Stimulated activated CD4-positive, alpha-beta T cell treated with anti-CD3 and anti-CD28 coated beads, Interleukin-4, amount 100 ng/mL, for 48 hours (primary cell): ENCODE results near the gene PRSS57.
"Not testable (repeated sequence)": the region's sequence is repeated elsewhere in the genome, so short reads cannot be mapped to it uniquely, and the experiment has no call there.

Source experiments
- DNase-seq, 2 donors: peaks; one replicate each; pipeline ENCODE4 v3.0.0-alpha.2; 2020; ENCODE audit warnings: low read depth in 2 of 2

Gene PRSS57

DNA sequence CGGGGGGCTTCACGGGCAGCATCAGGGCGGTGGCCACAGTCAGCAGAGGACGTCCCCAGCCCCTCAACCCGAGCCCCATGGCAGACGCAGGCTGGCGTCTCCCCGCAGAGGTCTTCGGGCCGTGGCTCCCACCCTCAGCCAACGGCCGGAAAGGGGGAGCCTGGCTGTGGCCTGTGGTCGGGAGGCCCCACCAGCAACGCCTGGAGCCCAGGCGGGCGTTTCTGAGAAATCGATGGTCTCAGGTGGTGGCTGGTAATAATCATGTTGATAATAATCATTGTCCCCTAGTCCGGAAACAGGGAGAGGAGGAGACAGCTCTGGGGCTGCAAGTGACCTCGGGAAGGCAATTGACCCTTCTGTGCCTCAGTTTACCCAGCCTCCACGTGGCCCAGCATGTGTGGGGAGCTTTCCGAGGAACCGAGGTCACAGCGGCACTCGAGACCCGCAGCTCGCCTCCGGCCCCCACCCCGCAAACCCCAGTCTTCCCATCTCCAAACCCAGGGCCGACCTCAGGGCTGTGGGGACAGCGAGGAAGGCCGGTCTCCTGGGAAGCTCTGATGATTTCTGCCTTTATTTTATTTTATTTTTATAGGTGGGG, at the start of gene PRSS57:
Gene PRSS57, minus strand, starts transcription at position 101 of the 598 bp plus-strand sequence. Its CDS starts 22 bp downstream, at position 79.
- DNase-seq = no peak

DNA sequence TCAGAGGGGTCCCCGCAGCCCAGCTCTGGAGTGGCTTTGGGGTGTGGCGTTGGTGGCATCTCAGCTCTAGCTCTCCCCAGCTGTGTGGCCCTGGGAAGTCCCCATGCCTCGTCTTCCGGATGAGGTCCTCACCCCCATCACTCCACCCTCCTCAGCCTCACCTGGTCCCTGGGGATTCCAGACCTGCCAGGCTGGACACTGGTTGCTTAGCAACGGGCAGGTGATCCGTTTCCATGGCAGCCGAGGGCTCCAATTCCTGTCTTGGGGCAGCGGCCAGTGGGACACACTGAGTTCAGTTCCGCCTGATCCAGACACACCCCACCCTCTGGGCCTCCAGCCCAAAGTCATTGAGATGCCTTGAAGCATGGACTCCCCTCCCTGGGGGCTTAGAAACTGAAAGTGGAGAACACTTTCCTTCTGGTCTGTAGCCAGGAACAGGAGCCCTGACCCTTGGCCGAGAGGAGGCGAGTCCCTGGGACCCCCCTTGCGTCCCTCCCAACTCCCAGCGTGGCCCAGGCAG, 48.0 kb upstream of the PRSS57 start:
- no peak for DNase-seq

DNA sequence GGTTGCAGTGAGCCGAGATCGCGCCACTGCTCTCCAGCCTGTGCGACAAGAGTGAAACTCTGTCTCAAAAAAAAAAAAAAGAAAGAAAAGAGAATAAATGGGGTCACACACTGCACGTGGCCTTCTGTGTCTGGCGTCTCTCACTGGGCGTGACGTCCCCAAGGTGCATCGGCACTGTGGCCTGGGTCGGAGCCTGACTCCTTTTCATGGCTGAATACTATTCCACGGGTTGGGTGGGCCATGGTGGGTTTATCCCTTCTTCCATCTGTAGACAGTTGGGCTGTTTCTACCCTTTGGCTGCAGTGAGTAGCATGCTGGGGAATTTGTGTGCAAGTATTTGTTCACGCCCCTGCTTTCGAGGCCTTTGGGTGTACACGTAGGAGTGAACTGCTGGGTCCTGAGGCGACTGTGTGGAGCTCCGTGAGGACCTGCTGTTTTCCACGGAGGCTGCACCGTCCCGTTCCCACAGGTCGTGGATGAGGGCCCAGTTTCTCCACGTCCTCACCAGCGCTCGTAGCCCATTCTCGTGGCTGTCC, 47.4 kb upstream of the PRSS57 start:
- DNase-seq = no peak

DNA sequence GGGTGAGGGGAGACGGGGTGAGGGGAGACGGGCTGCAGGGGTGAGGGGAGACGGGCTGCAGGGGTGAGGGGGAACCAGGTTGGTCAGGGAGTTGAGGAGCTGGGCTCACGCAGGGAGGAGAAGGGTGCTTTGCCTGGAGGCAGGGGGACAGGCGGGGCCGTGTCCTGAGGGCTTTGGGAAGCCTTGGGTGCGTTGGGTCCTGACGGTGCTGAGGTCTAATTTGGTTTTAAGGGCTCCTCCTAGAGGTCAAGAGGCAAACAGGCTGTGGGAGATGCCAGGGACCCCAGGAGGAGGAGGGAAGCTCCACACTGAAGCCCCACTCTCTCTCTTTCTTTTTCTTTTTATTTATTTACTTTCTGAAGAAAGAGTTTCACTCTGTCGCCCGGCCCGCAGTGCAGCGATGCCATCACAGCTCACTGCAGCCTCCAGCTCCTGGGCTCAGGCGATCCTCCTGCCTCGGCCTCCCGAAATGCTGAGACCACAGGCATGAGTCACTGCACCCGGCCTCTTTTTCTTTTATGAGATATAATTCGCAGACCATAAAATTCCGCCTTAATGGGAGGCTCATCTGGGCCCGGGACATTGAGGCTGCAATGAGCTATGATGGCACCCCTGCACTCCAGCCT, 46.4 kb upstream of the PRSS57 start:
- DNase-seq = no peak

DNA sequence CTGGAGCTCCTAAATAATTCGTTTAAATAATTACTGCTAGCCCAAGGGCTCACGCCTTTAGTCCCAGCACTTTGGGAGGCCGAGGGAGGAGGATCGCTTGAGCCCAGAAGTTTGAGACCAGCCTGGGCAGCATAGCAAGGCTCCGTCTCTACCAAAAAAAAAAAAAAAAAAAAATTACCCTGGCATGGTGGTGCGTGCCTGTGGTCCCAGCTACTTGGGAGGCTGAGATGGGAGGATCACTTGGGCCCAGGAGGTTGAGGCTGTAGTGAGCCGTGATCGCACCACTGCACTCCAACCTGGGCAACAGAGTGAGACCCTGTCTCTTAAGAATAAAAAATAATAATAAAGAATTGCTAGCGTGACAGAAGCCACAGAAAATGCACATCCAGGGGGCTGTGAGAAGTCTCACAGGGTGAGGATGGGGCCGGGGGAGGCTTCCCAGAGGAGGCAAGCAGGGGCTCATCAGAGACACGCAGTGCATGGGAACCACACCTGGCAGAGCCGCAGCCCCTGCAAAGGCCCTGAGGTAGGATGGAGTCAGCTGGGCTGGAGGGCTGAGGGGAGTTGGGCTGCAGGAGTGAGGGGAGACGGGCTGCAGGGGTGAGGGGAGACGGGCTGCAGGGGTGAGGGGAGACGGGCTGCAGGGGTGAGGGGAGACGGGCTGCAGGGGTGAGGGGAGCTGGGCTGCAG, 45.7 kb upstream of the PRSS57 start:
- not testable (repeated sequence) for DNase-seq

DNA sequence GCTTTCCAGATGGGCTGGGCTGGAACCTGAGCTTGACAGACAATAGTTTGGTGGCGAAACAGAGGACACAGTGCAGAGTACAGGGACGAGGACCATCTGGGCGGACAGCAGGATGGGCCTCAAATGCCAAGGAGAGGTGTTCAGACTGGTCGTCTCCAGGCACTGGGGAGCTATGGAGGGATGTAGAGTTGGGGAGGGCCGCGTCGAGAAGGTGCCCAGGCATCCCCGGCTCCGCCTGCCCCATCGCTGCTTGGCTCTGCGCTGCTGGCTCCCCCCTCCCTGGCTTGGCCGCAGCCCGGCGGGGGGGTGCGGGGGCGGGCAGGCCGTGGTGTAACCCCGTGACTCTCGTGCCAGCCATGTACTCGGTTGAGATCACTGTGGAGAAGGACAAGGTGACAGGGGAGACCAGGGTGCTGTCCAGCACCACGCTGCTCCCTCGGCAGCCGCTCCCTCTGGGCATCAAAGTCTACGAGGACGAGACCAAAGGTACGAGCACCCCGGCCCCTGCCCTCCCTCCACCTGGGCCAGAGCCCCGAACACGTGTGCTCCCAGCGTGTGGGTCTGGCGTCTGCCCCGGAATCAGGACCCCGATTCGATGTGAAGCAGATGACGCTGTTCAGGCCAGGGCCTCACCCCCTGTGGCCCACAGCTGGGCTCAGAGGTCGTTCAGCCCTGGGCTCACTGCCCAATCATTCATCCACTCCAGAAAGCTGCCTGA, 44.9 kb upstream of the PRSS57 start:
- DNase-seq = no peak

DNA sequence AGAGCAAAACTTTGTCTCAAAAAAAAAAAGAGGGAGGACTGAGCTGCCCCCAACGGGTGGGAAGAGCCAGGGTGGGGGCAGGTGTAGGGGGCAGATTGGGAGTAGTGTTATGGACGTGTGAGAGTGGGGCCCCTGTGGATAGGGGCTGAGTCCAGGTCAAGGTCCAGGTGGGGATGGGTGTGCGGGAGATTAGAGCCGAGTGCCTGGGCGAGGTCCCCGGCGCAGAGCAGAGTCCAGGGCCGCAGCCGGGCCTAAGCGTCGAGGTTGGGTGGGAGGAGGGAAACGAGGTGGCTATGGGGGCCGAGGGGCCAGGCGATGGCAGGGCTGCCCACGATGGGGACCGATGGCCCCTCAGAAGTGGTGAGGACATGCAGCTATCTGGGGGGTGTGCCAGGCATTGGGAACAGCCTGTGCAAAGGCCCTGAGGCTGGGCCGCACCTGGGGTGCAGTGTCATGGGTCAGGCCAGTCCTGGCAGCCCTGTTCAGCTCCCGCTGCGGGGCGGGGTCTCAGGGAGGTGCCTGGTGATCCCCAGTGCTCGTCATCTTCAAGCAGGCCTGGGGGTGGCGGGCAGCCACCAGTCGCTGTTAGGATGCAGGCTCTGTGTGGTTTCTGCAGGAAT, 43.4 kb upstream of the PRSS57 start:
- DNase-seq = no peak

DNA sequence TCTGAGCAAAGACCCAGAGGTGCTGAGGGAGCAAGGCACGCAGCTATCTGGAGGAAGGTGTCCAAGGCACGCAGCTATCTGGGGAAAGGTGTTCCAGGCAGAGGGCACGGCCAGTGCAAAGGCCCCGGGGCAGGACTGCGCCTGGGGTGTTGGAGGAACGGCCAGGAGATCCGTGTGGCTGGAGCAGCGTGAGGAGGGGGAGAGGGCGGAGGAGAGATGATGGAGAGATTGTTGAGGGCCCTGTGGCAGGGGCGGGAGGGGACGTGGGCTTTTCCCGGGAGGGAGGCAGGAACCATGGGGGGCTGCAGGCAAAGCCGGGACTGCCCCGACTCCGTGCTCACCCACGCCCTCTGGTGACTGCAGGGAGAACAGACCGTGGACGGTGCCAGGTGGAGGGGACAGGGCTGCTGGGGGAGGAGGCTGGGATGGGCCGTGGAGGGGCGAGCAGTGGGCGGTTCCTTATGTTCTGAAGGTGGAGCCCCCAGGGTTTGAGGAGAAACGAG, 42.4 kb upstream of the PRSS57 start:
- peak; percentile 45 to 58 for DNase-seq

DNA sequence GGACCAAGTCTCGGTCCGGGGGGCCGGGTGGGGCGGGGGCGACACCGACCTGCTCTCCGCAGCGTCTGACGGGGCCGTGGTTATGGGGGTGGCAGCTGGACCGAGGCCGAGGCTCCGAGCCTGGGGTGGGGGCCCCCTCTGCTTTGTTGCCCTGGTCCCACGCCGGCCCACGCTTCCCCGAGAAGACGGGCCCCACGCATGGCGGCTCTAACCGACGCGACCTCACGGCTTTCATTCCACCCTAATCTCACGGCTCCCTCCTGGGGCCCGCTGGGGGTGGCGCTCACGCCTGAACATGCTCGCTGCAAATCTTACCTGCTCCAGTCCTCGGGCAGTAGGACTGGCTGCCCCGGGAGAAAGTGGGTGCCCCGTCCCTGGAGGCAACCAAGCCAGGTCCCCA, 40.9 kb upstream of the PRSS57 start:
- DNase-seq = no peak

DNA sequence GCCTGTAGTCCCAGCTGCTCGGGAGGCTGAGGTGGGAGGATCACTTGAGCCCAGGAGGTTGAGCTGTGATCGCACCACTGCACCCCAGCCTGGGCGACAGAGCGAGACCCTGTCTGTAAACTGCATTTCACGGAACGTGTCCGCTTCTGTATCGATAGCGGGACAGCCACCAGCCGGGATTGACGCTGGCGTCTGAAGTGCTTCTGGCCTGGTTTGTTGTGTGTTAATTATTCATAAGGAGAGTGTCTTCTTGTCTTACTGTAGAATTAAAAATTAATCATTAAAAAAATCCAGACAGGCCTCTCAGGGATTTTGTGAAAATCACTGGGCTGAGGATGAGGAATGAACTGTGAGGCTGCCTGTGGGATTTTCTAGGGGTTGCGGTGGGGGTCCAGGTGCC, 39.5 kb upstream of the PRSS57 start:
- DNase-seq = no peak

DNA sequence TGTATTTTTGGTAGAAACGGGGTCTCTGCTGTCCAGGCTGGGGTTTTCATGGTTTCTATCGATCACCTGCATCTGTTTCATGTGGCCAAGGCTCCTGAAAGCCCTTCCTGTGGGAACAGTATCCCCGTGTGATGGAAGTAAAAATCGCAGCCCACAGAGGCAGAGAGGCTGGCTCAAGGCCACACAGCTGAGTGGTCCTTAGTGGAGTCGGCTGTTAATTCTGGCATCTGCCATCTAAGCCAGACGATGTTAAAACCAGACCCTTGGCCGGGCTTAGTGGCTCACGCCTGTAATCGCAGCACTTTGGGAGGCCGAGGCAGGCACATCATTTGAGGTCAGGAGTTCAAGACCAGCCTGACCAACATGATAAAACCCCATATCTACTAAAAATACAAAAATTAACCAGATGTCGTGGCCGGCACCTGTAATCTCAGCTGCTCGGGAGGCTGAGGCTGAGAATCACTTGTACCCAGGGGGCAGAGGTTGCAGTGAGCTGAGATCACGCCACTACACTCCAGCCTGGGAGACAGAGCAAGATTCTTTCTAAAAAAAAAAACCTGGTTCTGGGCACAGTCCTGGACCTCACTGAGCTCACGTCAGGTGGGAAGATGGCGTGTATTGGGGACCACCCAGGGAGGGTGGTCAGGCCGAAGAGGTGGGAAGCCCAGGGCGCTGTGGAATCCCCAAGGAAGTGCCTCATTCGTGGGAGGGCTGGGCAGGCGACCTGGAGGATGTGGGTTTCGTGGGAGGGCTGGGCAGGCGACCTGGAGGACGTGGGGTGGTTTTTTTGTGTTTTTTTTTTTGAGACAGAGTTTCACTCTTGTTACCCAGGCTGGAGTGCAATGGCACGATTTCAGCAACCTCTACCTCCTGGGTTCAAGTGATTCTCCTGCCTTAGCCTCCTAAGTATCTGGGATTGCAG, 37.2 kb upstream of the PRSS57 start:
- no peak for DNase-seq

DNA sequence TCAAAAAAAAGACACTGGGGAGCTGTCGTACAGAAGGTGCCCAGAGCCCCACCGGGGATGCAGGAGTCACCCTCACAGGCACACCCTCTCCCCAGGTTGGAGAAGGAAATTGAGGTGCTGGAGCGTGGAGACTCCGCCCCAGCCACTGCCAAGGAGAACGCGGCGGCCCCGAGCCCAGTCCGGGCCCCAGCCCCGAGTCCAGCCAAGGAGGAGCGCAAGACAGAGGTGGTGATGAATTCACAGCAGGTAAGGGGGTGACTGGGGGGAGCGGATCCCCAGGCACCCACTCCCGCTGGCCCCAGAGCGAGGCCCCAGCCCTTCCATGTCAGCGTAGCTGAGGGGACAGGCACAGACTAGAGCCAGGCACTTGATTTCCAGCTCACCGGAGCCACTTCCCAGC, 35.7 kb upstream of the PRSS57 start:
- DNase-seq = no peak

DNA sequence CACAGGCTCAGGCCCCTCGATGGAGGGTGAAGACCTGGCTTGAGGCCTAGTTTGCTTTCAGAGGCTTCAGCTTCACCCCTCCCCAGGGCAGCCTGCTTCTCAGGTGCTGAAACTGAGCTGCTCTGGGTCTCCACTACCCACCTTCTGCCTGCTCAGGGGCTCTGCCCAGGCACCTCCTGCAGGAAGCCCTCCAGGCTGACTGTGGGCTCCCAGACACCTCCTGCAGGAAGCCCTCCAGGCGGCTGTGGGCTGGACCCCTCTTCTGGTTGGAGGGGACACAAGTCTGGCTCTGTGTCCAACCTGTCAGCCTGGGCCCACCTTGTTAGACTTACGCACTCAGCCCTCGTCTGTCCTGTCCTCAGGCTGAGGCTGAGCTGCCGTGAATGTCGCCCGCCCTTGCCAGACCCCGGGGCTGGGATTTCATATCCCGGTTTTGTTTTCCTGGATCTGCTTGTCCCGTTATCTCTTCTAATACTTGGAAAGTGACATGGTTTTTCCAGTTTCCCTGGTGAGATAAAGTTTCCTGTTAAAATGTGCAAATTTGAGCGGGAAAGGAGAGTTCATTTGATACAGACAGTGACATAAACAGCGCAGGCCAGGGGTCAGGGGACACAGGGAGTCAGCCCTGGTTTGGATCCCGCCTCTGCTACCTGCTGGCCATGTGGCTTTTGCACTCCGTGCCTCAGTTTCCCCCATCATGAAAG, 34.9 kb upstream of the PRSS57 start:
- DNase-seq = no peak

DNA sequence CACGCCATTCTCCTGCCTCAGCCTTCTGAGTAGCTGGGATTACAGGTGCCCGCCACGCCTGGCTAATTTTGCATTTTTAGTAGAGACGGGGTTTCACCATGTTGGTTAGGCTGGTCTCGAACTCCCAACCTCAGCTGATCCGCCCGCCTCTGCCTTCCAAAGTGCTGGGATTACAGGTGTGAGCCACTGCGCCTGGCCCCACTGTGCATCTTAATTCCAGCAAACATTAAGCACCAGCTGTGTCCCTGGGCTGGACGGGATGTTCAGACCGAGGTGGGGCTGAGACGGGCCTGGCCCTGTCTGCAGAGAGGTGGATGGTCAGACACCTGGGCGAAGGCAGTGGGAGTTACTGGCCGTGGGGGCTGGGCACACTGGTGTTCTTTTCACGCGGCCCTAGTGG, 34.3 kb upstream of the PRSS57 start:
- DNase-seq = not testable (repeated sequence)

DNA sequence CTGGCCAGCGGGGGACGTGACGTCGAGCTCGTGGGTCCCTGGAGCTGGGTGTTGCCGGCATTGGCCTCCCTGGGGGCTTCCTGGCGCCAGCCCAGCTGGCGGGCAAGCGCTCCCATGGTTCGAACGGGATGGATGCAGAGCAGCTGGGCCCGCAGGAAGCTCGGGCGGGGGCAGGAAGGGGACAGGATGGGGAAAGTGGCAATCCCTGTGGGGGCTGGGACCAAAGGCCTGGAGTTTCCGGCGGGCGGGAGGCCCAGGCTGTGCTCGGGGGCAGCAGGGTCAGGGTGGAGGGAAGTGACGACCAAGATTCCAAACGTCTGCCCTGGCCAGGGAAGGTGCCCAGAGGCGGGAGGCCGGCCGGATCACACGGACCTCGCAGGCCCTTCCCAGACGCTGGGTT, 32.8 kb upstream of the PRSS57 start:
- DNase-seq = no peak

DNA sequence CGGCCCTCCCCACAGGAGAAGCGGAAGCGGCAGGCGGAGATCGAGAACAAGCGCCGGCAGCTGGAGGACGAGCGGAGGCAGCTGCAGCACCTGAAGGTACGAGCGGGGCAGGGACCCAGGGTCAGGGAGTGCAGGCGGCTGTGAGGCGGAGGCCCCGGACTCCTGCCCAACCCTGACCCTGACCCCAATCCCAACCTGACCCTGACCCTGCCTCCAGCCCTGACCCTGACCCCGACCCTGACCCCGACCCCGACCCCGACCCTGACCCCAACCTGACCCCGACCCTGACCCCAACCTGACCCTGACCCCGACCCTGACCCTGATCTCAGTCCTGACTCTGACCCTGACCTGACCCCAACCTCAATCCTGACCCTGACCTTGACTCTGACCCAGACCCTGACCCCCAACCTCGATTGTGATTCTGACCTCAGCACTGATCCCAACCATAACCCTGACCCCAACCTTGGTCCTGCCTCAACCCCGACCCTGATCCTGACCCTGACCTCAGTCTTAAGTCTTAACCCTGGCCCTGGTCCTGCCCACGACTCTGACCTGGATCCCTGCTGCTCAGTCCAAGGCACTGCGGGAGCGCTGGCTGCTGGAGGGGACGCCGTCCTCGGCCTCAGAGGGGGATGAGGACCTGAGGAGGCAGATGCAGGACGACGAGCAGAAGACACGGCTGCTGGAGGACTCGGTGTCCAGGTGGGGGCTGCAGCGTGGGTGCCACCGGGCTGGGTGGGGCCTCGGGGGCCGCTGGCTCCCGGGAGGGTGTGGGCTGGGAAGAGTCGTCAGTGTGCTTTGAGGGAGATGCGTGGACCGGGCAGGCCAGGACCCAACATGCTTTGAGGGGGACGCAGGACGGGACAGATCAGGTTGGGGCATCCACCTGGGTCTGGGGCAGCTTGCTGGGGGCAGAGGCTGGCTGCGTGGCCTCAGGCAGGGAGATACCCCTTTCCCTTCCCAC, 32.0 kb upstream of the PRSS57 start:
- no peak for DNase-seq

DNA sequence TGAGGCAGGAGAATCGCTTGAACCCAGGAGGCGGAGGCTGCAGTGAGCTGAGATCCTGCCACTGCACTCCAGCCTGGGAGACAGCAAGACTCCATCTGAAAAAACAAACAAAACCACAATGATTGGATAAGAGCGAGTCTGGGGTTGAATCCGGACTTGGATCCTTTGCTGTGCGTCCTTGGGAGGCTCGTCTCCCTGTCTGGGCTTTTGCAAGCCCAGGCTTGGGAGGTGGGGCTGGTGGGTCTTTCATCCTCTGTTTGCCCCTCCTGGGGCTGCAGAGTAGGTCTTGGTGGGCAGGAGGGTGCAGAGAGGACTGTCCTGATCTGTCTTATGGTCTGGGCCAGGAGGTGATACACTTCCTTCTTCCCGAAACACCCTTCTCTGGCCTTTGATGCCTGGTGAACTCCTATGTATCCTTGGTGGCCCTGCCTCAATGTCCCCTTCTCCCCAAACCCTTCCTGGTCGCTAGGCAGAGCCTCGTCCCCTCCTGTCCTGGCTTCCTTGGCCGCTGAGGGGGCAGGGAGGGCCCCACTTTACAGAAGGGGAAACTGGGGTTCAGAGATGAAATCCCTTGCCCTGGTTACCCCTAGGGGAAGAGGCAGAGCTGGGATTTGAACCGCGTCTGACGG, 30.3 kb upstream of the PRSS57 start:
- DNase-seq = no peak

DNA sequence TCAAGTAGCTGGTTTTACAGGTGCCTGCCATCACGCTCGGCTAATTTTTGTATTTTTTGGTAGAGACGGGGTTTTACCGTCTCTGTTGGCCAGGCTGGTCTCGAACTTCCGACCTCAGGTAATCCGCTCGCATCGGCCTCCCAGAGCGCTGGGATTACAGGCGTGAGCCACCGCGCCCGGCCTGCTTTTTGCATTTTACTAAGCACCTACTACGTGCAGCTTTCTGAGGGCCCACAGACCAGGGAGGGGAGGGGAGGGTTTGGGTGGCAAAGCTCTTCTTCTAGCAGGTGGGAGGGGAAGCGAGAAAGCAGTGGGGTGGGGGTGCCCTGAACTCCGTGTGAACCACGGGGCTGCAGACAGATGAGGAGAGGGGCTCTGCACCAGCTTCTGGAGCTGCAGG, 28.5 kb upstream of the PRSS57 start:
- no peak for DNase-seq
